NCI-H1105 (cell line): Measurements from ENCODE around the gene TNS3.

Source experiments
- DNase-seq: peaks from one replicate; lab custom pipeline; 2025; lab: John Stamatoyannopoulos, UW

Gene TNS3

GRCh38 chr7:47581438-47581803 is 490 bp downstream of the TNS3 start:
- DNase-seq: no peak

DNA sequence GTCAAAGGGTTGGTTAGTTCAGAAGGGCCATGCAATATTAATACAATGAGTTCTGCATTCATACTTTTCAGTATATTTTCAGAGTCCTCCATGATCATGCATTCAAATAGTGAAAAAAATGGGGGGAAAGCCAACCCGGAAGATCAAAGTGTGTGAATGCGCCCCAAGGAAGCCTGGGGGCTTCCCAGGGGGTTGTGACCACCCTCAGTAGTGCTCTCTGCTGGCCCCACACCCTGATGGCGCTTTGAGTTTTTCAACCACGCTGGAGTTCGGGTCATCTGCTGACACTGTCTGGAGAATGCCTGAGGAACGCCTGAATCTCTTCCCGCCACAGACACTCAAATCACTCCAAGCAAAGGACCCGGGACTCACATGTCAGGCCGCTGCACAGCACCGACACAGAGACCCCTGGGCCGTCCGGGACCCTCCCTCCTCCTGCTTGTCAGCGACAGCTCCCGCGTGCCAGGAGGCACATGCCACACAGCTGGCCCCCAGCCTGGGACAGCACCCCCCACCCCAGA is 1.0 kb downstream of the TNS3 start:
- no peak for DNase-seq

DNA sequence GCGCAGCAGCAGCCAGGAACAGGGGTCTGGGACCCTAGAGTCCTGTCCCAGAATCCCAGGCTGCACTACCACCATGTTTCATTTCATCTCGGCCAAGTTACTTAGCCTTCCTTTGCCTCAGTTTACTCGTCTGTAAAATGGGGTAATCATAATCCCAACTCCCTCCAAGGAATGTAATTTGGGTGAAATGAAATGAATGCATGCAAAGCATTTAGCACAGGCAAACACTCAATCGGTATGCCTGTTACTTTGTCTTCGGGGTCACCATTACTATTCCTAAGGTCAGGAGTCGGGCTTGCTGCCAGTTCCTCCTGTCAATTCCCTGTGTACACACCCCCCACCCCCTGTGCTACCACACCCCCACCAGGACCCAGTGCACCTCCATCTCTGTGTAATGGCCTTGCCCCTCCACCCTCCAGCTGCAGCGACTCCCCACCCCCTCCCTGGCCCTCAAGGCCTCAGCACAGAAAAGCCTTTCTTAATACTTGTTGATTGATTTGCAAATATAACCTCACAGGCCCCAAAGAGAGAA is 1.7 kb downstream of the TNS3 start:
- DNase-seq: no peak

DNA sequence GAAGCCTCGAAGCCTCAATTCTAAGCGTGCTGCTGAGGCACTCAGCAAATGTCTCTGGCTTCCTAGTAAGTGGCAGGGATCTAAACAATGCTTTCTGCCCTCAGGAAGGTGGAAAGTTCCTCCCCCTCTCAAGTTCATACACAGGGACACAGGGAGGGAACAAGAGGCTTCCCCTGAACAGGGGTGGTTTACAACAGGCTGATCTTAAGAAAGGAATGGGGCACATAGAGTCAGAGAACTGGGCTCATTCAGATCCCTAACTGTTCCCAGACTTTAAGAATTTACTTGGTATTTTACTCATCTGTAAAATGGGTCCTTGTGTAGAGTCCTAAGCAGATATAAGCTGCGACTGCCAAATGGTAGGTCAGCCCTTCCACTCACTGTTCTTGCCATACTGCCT is 2.5 kb downstream of the TNS3 start:
- no peak for DNase-seq

DNA sequence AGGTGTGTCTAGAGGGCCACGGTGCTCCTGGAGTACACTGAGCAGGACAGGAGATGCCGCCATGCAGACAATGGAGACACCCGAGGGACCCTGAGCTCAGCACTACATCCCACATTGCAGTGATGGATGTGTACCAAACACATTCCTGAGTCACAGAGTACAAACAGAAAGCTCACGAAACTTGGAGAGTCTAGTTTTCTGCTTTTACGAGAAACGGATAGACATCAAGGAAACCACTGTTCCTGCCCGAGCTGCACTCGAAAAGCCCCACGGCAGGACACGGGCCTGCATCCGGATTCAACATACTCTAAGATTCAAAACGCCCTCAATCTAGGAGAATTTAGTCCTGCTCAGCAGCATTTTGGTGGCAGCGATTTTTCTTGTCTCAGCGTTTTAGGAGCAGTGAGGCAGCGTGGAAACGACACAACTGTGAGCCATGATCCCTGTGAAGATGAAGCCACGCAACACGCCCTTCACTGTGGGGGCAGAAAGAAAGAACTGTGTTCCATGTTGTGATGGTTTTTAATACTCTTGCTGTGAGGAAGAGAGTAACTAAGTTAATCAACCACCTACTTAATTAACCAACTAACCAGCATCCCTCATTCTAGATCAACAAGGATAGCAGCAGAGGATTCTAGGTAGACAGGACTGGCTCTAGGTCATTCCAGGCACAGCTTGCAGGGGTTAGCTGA is 3.2 kb downstream of the TNS3 start:
- no peak for DNase-seq

DNA sequence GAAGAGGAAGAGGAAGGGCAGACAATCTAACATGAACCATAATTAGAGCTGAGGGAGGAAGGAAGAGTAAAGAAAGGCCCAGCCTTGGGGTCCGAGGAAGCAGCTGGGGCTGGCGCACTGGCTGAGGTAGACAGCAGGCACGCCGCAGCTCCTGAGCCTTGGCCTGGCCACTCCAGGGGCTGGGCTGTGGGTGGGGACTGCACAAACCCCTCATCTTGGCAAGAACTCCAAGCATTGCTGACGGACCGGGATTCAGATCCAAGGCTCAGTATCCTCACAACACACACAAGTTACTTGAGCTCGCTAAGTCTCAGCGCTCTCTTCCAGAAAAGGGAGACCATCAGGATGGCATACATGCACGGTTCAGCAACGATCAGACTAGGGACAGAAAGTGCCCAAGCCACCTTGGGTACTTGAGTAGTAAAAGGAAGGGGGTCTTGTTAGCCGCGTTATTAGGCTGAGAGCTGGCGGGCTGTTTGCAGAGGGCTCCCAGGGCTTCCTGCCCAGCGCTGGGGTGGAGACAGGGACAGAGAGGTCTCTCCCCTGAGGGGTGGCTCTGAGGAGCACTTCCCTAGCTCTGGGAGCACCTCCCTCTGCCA is 4.5 kb downstream of the TNS3 start:
- no peak for DNase-seq

DNA sequence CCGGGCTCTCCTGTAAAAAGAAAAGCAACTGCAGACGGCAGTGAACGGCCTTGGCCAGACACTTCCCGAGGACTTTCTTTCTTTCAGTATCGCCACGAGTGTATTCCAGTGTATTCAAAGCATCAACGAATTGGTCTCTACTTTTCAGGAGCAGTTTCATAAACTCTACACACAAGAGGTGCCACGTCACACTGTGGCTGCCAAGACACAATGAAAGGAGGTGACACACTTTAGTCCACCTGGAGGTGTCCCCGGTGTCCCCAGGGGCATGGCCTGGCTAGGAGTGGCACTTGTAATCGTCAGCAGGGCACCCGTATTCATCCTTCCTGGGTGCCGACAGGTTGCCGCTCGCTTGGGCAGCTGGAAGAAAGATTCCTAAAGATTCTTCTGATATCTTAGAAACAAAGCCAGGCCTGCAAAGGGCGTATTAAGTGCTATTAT is 5.0 kb downstream of the TNS3 start:
- DNase-seq: no peak

DNA sequence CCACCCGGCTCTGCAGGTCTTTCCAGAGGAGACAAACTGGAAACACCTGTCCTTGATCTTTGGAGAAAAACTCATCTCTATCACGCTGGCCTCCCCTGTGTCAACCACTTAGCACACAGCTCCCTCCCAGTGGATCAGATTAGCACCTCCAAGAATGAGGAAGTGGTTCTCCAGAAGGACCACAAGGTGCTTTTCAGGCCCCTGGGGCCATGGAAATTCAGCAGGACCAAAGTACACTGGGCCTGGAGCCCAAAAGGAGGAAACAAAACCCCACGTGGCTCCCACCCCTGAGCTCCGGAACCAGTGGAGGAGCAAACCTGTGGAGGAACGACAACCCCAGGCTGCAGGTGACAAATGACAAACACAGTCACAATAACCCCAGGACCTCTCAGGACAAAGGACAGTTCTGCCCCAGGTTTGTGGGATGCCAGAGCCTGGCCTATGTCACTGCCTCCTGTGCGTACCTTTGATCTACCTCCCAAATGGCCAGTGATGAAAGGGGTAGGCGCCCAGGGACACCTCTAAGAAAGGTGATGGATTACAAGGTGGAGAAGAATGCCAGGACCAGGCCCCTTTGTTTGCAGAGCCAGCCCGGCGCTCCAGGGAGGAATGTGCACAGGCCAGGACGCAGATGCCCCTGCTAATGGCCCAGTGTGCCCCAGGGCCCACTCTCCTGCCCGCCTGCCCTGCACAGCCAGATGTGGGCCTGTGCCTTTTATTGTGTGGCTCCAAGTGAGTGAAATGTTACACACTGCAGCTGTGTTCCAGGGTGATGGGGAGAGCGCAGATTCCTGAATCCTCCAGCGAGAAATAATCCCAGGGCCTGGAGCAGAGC is 5.7 kb downstream of the TNS3 start:
- DNase-seq: no peak

GRCh38 chr7:47574482-47575329 is 7.2 kb downstream of the TNS3 start:
- DNase-seq: no peak

DNA sequence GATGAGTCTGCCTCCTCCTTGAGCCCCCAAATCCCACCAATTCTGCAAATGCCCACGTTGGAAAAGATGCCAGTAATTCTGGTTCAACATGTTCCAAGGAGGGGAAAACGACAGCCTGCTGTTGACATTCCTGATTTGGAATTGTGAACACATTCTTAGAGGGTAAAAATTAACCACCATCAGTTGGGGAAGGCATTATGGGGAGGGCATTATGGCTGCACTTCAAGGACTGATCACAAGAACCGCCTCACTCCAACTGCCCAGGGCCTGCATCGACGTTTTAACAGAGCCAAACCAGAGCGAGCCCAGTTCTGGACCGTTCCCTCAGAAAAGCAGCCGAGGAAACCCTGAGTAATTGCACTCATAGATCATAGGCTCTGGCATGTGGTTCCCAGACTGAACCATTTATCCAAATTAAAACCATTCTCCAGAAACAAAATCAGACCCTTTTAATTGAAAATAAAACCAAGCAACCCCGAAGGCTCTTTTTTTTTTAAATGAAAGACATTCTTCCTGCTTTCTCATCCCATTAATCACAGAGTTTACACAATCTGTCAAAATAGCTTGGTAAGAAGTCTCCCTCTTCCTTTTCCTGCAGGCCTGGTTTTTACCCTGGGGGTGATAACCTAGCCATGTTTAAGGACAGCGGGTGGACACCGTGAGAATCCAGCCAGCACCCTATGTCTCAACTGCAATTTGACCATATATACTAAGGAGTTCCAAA is 8.0 kb downstream of the TNS3 start:
- no peak for DNase-seq

GRCh38 chr7:47572939-47573757 is 8.8 kb downstream of the TNS3 start:
- DNase-seq: no peak

GRCh38 chr7:47572094-47572445 is 9.8 kb downstream of the TNS3 start:
- no peak for DNase-seq

GRCh38 chr7:47571331-47572093 is 10.4 kb downstream of the TNS3 start:
- DNase-seq: peak; percentile 43

DNA sequence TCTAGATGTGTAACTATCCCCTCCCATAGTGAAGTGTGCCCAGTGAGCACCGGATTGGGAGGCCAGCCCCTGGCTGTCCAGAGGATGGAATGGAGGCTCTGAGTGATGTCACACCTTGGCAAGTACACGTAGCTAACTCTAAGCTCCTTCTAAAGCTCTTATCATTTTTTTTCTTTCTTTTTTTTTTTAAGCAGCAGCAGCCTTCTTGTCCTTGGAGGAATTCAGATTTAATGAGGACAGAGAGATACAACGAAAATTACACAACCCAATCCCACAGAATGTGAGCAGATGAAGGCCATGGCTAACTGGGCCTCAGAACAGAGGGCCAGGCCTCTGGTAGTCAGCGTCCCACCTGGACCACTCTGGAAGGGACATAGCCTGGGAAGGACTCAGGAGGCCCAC is 11.3 kb downstream of the TNS3 start:
- no peak for DNase-seq

GRCh38 chr7:47568547-47568946 is 13.4 kb downstream of the TNS3 start:
- no peak for DNase-seq

DNA sequence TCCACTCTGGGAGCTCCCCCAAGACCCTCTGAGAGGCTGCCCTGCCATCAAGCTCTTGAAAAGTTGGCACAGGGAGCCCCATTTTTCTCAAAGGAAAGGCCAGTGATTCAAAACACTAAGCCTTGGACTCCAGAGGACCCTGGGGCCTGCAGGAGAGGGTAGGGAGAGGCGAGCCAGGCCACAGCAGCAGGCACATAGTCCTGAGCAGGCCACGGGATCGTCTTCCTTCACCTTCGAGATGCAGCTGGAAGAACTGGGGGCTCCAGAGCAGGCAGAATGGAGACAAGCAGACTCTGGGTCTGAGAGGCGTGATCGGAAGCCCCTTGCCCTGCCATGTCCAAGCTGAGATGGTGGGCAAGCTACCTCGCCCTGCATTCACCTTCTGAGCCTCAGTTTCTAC is 13.9 kb downstream of the TNS3 start:
- DNase-seq: no peak

DNA sequence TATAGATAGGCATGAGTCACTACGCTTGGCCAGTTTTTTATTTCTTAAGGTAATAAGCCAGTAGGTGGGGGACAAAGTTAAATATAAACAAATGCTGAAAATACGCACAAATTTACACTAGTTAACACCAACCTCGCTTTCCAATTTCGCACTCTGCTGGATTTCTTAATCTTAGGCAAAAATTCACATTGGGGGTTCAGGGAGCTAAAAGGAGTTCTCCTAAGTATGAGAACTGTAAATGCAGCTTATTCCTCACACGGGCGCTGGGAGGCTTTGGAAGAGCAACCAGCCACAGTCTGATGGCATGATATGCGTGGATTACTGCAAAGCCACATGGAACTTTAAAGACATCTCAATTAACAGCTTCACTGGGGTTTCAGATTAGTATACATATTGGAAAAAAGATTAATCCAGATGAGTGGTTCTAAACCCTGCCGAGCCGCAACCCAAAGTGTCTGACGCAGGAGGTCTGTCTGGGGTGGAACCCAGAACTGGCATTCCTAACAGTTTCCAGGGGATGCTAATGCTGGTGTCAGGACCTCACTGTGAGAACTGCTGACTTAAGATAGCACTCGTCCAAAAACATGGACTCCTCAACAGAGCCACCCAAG is 16.2 kb downstream of the TNS3 start:
- DNase-seq: no peak

DNA sequence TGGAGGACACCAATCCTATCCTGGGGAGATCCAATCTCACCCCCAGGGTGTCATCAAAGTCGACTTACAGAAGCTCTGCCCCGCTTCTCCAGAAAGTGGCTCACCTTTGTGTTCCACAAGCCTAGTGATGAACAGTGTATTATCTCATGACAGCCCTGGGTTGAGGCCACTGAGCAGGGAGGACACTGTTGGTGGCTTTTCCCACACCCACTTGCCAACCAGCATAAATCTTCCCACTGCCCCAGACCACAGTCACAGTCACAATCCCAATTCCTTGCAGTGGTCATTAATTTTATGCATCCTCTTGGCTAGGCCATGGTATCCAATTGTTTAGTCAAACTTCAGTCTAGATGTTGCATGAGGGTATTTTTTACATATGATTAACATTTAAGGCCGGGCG is 18.4 kb downstream of the TNS3 start:
- no peak for DNase-seq
